Activated CD8-positive, alpha-beta memory T cell treated with anti-CD3 and anti-CD28 coated beads, Interleukin-2, amount 10 ng/mL, durations not matched to agents 7 days and 5 days (primary cell): Measurements from ENCODE around the gene ZDHHC7. TPM values are rescaled to one million over a fixed set of nuclear protein-coding genes. Genes with fewer than 3 reads are reported as not detected.
A peak's percentile ranks its signal among the peaks of the same experiment; 100 is the strongest.

Source experiments
- ATAC-seq: fragments of 150-1000 bp; cut with Tn5 transposase; one replicate; pipeline ENCODE4 v1.10.0; 2021; ENCODE audit warnings: moderate library complexity
- CTCF ChIA-PET: fragments of 350-600 bp; sonication (Branson Sonifier 250); formaldehyde crosslinking; loops from one replicate; lab custom pipeline; 2021; ENCODE audit warnings: antibody characterized with exemption; lab: Charles Lee
- DNase-seq: peaks from one replicate; pipeline ENCODE4 v3.0.0-alpha.2; 2020
- H3K27ac Mint-ChIP-seq: one replicate; pipeline ENCODE4 v1.8.0; 2021; ENCODE audit warnings: mild to moderate bottlenecking, mixed read lengths
- H3K27me3 Mint-ChIP-seq: one replicate; pipeline ENCODE4 v1.8.0; 2021; ENCODE audit warnings: mixed read lengths
- H3K36me3 Mint-ChIP-seq: one replicate; pipeline ENCODE4 v1.8.0; 2021; ENCODE audit warnings: mild to moderate bottlenecking, mixed read lengths
- H3K4me1 Mint-ChIP-seq: one replicate; pipeline ENCODE4 v1.8.0; 2021; ENCODE audit warnings: mixed read lengths
- H3K4me3 Mint-ChIP-seq: one replicate; pipeline ENCODE4 v1.8.0; 2021; ENCODE audit warnings: mild to moderate bottlenecking, moderate library complexity, mixed read lengths
- H3K9me3 Mint-ChIP-seq: one replicate; pipeline ENCODE4 v1.8.0; 2022; ENCODE audit warnings: low read depth, mixed read lengths
- total RNA-seq, 2 experiments: library from RNA; stranded (reverse); gene quantifications; one replicate each; pipeline ENCODE4 v1.2.3, GENCODE V29; 2021

ZDHHC7 gene
- total RNA-seq, 2 experiments from 2014 or later = 22.3 to 27.1 TPM

DNA sequence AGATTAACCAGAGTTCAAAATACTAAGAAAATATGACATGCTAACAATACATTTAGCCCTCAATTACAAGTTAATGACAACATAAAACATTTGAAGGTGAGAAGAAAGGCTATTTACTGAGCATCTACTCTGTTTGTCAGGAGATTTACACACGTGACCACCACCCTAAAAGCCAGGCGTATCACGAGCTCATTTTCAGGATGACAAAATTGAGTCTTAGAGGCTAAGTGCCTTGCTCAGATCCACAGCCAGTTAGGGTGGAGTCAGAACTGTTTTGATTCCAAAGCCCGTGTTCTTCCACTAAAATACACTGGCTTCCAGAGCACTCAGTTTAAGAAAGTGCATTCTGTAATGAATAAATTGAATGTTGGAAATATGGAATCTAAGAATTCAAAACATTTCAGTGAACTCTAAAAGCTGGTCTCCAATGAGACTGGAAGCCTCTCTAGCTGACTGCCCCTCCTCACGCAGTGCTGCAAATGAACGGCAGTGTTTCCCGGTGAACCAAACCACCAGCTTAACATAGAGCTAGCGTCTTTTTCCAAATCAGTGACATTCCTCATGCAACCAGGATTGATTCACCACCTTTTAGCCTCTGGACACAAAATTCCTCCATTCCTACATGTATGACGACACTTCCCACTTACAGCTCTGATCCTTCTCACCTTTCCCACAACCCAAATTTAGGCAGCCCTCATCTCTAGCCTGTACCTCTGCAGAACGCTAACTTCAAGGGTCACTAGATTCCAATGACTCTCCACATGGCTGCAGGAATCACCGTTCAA is 5.9 kb downstream of the ZDHHC7 start:
- DNase-seq = no peak
- Mint-ChIP-seq H3K27me3 (no peaks in the 10 kb centered on the region), H3K9me3 (no peaks in the 10 kb centered on the region), H3K4me3 (no peak overlapping the region), H3K36me3 (peaks cover 11% of the 10 kb centered on the region), H3K27ac (no peak overlapping the region), H3K4me1 (peaks cover 30% of the 10 kb centered on the region)
- CTCF ChIA-PET = interaction anchor here (0.9 to 1.0 kb wide), 2 partner anchors 9 to 11 kb away, joined by 4 read pairs; no protein-coding TSS in a partner anchor
- no peak for ATAC-seq

DNA sequence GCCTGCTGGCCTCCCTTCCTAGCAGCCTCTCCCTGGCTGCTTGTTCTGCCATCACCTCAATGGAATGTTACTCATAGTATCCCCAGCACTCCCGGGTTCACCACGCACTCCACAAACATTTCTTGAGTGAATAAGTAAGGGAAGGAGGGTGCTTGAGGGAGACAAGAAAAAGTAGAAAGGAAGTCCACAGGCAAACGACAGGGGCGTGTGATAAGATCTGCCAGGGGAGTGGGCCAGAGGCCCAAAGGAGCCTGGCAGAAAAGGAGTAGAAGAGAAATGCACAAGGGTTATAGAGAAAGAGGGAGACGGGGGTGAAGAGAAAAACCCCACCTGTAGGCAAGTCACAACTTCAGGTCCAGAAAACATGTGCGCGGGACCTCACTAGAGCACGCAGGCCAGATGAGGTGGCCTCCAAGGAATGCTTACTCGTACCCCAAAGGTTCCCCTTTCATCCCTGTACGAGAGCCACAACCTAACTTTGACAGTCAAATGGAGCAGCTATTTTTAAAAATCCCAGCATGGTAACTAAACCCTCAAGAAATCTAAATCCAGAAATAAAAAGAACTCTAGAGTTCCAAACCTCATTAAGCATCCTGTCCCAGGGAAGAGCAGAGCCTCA is 6.6 kb downstream of the ZDHHC7 start:
- Mint-ChIP-seq H3K9me3 (no peaks in the 10 kb centered on the region), H3K4me3 (no peak overlapping the region), H3K27ac (no peak overlapping the region), H3K36me3 (peaks cover 11% of the 10 kb centered on the region), H3K27me3 (no peaks in the 10 kb centered on the region), H3K4me1 (peaks cover 22% of the 10 kb centered on the region)
- CTCF ChIA-PET = interaction anchor here (1.0 kb wide), 1 partner anchor 9 kb away, joined by 4 read pairs; no protein-coding TSS in a partner anchor
- no peak for DNase-seq
- ATAC-seq = no peak

DNA sequence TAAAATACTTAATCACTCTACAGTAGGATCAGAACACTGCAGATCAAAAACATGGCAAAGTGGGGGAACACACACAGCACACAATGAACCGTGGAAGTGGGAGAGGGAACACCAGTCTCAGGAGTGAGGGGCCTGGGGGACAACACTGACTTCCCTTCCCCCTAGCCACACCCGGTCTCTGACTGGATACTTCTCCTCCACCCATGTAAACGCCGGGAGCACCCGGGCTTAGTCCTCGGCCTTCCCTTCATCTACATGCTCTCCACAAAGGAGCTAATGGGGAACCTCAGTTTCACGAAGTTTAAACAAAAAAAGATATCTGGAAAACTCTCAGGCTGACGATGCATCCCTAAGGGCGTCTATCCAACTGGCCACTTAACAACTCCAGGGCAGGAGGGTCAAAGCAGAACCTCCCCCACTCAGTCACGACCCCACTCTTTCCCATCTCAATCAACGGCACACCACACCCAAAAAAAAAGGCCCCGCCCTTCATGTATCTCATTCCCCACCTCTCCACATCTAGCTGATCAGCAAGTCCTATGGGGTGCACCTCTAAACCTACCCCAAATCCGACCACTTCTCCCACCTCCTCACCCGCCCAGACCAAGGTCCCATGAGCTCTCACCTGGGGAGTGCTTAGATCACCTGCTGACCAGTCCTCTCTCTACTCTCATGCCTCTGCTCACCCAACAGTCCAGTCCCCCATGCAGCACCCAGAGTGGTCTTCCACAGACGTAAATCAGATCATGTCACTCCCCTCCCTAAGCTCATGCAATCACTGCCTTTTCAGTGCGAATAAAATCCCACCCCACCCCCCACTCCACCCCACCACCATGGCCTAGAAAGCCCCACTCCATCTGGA is 7.4 kb downstream of the ZDHHC7 start:
- CTCF ChIA-PET = no interaction called here
- Mint-ChIP-seq H3K36me3 (peaks cover 15% of the 10 kb centered on the region), H3K9me3 (no peaks in the 10 kb centered on the region), H3K4me1 (peaks cover 22% of the 10 kb centered on the region), H3K4me3 (no peak overlapping the region), H3K27ac (no peak overlapping the region), H3K27me3 (no peaks in the 10 kb centered on the region)
- DNase-seq (no peak), ATAC-seq (no peak)

DNA sequence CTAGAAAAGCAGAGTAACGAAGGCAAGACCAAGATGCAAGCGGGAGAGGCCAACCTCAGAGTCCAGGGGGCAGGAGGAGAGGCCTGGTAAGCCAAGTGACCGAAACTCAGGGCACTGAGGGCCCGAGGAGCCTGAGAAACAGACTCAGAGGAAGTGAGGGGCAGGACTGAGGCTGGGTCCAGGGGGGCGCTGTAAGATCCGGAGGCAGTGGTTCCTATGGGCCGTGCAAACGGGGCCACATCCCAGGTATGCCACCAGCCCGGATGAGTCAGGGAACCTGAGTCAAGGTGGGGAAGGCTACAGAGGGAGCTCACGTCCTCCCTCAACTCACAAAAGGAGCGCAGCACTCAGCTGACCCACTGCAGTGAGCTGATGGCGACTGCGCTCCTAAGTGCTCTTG is 8.3 kb downstream of the ZDHHC7 start:
- no peak for DNase-seq
- CTCF ChIA-PET = no interaction called here
- ATAC-seq = no peak
- Mint-ChIP-seq H3K4me1 (peaks cover 22% of the 10 kb centered on the region), H3K27ac (peak overlapping the region; percentile 7), H3K4me3 (peak overlapping the region; percentile 7), H3K27me3 (no peaks in the 10 kb centered on the region), H3K36me3 (peaks cover 15% of the 10 kb centered on the region), H3K9me3 (no peaks in the 10 kb centered on the region)

DNA sequence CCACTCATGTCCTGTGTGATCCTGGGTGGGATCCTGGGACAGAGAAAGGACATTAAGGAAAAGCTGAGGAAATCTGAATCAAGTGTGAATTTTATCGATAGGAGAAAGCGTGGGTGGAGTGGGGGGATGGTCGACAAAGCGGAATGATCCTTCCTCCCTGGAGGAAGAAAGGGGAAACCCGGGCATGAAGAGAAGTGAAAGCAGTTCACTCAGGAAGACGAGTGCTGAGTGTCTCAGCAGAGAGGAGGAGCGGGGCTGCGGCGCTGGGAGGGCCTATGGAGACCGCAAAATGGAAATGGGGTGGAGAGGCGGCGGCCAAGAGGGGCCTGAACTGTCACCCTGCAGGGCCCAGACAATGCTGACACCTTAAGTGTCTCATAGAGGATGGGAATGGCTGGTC is 8.7 kb downstream of the ZDHHC7 start:
- ATAC-seq (peak; percentile 57), DNase-seq (peak; percentile 49)
- no peaks in the 10 kb centered on the region for H3K9me3 Mint-ChIP-seq
- H3K36me3 Mint-ChIP-seq = peaks cover 15% of the 10 kb centered on the region
- peak overlapping the region; percentile 7 for H3K27ac Mint-ChIP-seq
- CTCF ChIA-PET = interaction anchor here (1.2 kb wide), 1 partner anchor 8 kb away, joined by 4 read pairs; no protein-coding TSS in a partner anchor
- H3K4me1 Mint-ChIP-seq = peaks cover 22% of the 10 kb centered on the region
- peak overlapping the region; percentile 7 for H3K4me3 Mint-ChIP-seq
- no peaks in the 10 kb centered on the region for H3K27me3 Mint-ChIP-seq

DNA sequence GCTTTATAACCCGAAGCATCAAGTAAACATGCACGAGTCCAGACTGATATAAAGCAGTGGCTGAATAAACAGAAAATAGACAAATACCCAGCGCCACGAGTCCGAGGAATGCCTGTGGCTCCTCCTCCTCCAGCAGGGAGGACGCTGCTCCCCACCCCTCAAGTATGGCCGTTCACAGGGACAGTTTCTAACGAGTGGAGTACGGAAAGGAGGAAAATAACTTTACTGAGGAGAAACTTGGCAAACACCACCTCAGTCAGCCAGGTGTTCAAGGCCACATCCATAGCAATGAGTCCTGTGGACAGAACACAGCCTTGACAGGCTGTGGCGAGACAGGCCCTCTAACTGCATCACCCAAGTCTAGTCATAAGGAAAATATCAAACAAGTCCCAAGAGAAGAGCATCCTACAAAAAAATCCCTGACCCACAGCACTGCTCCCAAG is 9.2 kb downstream of the ZDHHC7 start:
- Mint-ChIP-seq H3K27ac (no peak overlapping the region), H3K4me1 (peaks cover 19% of the 10 kb centered on the region), H3K4me3 (no peak overlapping the region), H3K9me3 (no peaks in the 10 kb centered on the region), H3K27me3 (no peaks in the 10 kb centered on the region), H3K36me3 (peaks cover 12% of the 10 kb centered on the region)
- ATAC-seq (no peak), DNase-seq (no peak)
- CTCF ChIA-PET = interaction anchor here (1.2 kb wide), 1 partner anchor 8 kb away, joined by 4 read pairs; no protein-coding TSS in a partner anchor

DNA sequence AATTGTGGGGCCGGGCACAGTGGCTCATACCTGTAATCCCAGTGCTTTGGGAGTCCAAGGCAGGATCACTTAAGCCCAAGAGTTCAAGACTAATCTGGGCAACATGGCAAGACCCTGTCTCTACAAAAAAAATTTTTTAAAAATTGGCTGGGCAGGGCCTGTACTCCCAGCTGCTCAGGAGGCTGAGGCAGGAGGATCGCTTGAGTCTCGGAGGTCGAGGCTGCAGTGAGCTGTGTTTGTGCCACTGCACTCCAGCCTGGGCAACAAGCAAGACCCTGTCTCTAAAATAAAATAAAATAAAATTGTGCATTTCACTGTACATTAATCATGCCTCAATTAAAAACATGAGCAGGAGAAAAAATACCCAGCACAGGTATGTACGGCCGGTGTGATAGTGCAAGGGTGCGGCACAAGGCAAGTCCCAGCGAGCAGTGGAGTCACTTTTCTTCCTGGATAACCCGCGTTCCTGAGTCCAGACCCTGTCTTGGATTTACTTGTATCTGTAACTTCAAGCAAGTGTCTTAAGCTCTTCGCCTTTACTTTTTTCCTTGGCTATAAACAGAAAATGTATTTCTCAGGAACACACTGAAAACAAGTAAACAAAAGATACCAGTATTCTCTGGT is 11.4 kb downstream of the ZDHHC7 start:
- Mint-ChIP-seq H3K36me3 (peaks cover 14% of the 10 kb centered on the region), H3K9me3 (no peaks in the 10 kb centered on the region), H3K4me1 (peaks cover 21% of the 10 kb centered on the region), H3K27me3 (no peaks in the 10 kb centered on the region), H3K4me3 (no peak overlapping the region), H3K27ac (no peak overlapping the region)
- DNase-seq = no peak
- no peak for ATAC-seq
- CTCF ChIA-PET = no interaction called here

DNA sequence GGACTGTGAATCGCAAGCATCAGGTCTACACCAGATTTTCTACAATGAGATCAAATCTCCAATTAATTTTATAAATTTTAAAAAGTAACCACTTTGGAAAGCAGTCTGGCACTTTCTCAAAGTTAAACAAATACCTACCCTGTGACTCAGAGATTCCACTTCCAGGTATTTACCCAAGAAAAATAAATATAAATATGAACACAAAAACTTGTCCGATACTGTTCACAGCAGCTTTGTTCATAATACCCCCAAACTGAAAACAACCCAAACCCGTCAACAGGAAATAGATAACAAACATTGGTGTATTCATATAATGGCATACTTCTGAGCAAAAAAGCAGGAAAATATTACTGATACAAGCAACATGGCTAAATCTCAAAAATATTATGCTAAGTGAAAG is 12.1 kb downstream of the ZDHHC7 start:
- Mint-ChIP-seq H3K4me1 (peaks cover 18% of the 10 kb centered on the region), H3K27ac (no peak overlapping the region), H3K9me3 (no peaks in the 10 kb centered on the region), H3K4me3 (no peak overlapping the region), H3K36me3 (peaks cover 18% of the 10 kb centered on the region), H3K27me3 (no peaks in the 10 kb centered on the region)
- ATAC-seq (no peak), DNase-seq (no peak)
- CTCF ChIA-PET = interaction anchor here (1.1 to 1.4 kb wide), 2 partner anchors 28 kb away, joined by 3 to 8 read pairs; partner anchors contain the start of gene KIAA0513

DNA sequence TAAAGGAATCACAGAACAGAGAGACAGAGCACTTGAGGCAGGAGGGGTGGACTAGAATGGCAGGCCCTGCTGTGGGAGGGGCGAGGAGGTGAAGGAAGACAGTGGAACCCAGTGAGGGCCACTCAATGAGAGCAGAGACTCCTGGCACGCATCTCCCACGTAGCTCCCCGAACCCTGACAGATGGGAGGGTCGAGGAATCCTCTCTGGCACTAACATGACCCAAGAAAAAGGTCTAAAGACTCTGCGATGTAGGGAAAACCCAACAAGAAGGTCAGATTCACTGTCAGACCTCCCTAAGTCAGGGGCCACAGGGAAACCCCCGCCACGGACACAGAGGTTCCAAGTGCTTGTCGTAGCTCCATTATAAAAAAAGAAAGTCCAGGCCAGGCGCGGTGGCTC is 15.0 kb downstream of the ZDHHC7 start:
- no peak overlapping the region for H3K4me3 Mint-ChIP-seq
- CTCF ChIA-PET = interaction anchor here (0.6 to 1.6 kb wide), 2 partner anchors 9 to 45 kb away, joined by 3 to 4 read pairs; no protein-coding TSS in a partner anchor
- DNase-seq (no peak), ATAC-seq (no peak)
- H3K9me3 Mint-ChIP-seq = no peaks in the 10 kb centered on the region
- H3K27me3 Mint-ChIP-seq = no peaks in the 10 kb centered on the region
- H3K4me1 Mint-ChIP-seq = peaks cover 10% of the 10 kb centered on the region
- no peak overlapping the region for H3K27ac Mint-ChIP-seq
- peaks cover 19% of the 10 kb centered on the region for H3K36me3 Mint-ChIP-seq

DNA sequence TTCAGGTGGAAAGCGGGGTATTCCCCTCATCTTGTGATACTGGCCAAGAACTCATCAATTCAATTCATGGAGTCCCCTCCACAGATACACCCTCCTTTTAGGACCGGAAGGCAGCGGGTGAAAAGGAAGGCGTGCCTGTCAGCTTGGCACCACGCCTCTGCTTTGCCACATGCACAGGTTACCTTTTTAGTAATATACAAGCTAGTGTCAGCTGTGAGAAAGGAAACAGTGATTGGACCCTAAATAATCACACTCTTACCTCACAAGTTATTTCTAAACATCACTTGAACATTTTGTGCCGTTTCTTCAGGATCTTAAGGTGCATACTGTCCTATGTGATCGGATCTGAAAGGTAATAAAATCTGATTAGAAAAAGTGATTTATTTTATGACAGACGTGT is 15.7 kb downstream of the ZDHHC7 start:
- H3K27me3 Mint-ChIP-seq = no peaks in the 10 kb centered on the region
- ATAC-seq (peak; percentile 45), DNase-seq (no peak)
- CTCF ChIA-PET = interaction anchor here (1.6 kb wide), 1 partner anchor 10 kb away, joined by 4 read pairs; no protein-coding TSS in a partner anchor
- H3K4me1 Mint-ChIP-seq = peaks cover 10% of the 10 kb centered on the region
- no peaks in the 10 kb centered on the region for H3K9me3 Mint-ChIP-seq
- H3K4me3 Mint-ChIP-seq = no peak overlapping the region
- H3K36me3 Mint-ChIP-seq = peaks cover 17% of the 10 kb centered on the region
- H3K27ac Mint-ChIP-seq = peak overlapping the region; percentile 22

DNA sequence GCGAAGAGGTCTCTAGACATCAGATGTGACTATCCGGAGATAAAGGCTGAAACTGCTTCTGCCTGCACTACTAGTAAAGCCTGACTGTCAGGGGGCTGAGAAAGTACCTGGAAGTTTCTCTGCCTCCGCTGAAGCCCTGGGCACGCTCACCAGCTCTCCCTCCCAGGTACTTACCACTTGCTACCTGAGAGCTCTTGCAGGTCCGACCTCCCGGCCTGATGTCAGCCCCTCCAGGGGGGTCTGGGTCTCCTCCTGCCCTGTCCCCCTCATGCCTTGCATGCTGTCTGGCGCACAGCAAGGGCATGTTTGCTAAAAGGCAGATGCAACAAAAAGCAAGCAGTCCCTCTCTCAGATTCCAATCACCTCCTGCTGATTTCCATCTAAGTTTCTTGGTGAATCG is 17.4 kb downstream of the ZDHHC7 start:
- H3K27me3 Mint-ChIP-seq = no peaks in the 10 kb centered on the region
- no peaks in the 10 kb centered on the region for H3K9me3 Mint-ChIP-seq
- peaks cover 21% of the 10 kb centered on the region for H3K36me3 Mint-ChIP-seq

DNA sequence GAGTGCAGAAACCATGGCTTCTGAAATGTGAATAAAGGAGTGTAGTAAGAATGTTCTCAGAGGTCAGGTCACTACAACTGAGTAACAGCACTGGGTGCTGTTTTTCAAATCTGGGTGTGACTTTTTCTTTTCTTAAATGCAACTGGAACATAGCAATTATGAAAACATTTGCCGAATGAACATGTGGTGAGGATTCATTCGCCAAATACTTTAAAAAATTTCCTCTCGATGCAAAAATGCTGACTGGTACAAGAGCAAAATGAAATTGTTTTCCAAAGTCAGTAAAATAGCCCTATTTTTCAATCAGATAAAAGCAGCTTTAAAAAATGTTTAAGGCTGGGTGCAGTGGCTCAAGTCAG is 18.6 kb downstream of the ZDHHC7 start:
- no peak for ATAC-seq
- CTCF ChIA-PET = no interaction called here
- Mint-ChIP-seq H3K4me3 (no peak overlapping the region), H3K9me3 (no peaks in the 10 kb centered on the region), H3K36me3 (peaks cover 21% of the 10 kb centered on the region), H3K4me1 (peaks cover 7% of the 10 kb centered on the region), H3K27ac (no peak overlapping the region), H3K27me3 (no peaks in the 10 kb centered on the region)
- no peak for DNase-seq

More for the DNA sequence above, 17.4 kb downstream of the ZDHHC7 start:
- Mint-ChIP-seq H3K4me3 (no peak overlapping the region), H3K27ac (no peak overlapping the region), H3K4me1 (peaks cover 7% of the 10 kb centered on the region)
- DNase-seq = no peak
- CTCF ChIA-PET = interaction anchor here (1.3 kb wide), 1 partner anchor 23 kb away, joined by 4 read pairs; no protein-coding TSS in a partner anchor
- ATAC-seq = no peak
